ENCODE data around the gene PCCA. TPM values are rescaled to one million over a fixed set of nuclear protein-coding genes. Genes with fewer than 3 reads are reported as not detected.

PCCA gene
- polyA plus RNA-seq, 1 of the 3 experiments (the other 2 are of a cell fraction) = 7.3 TPM

DNA sequence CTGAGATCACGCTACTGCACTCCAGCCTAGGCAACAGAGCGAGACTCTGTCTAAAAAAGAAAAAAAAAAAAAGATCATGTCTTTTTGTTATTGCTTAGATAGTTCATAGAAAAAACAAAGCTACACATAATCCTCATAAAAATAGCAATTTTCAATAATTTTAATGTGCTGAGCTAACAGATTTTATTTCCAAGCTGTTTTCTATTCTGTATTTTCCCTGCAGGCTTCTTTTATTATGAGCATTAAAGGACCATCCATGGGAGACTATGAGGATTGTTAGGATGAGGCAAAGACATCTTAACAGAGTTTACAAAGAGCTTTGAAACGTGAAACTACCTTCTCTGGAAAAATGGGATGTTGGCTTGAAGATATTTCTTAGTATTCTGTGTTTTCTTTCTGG is 71.6 kb downstream of the PCCA start:
- H3K27ac ChIP-seq (ENCODE audit: low read depth in 2 of 2, low read length in 1 of 2) = no peak overlapping the region
- CTCF ChIA-PET = interaction anchor here (0.6 kb wide), 1 partner anchor 235 kb away, joined by 5 read pairs; no protein-coding TSS in a partner anchor

DNA sequence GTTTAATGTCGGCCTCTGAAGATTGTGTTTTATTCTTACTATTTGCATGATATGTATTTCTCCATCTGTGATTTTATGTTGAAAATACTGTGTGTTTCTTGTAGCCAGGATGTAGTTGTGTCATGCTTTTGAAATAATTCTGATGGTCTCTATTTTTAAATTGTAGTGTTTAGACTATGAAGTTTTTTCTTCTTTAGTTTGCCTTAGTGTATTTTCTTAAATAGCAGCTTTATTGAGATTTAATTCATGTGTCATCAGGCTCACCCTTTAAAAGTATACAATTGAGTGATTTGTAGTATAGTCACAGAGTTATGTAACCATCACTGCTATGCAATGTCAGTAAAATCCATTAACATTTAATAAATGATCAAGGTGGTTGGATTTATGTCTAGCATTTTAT is 74.5 kb downstream of the PCCA start:
- CTCF ChIA-PET = interaction anchor here (0.6 to 0.7 kb wide), 2 partner anchors 350 to 410 kb away, joined by 3 read pairs; no protein-coding TSS in a partner anchor
- no peak for DNase-seq
- Histone ChIP-seq H3K36me3 (replicated peaks in 1 of 2; ENCODE audit: control insufficient read depth in 1 of 2, insufficient read depth in 2 of 2, low read length in 1 of 2) (peaks cover 3% of the 10 kb centered on the region in 2 experiments), H3K9ac (no peak overlapping the region), H3K4me3 (ENCODE audit: low read depth in 2 of 2, low read length in 1 of 2) (no peak overlapping the region), H3K4me2 (no peak overlapping the region), H3K9me2 (no peaks in the 10 kb centered on the region), H3K27ac (ENCODE audit: low read depth in 2 of 2, low read length in 1 of 2) (no peak overlapping the region), H3F3A (replicated peaks; ENCODE audit: insufficient read depth) (no peaks in the 10 kb centered on the region), H3K4me1 (ENCODE audit: control insufficient read depth in 1 of 2, insufficient read depth in 2 of 2, low read depth in 1 of 2, low read length in 1 of 2) (no peaks in the 10 kb centered on the region), H4K20me1 (ENCODE audit: insufficient read depth) (0 out of 2 replicates have a peak, but pooled peaks cover 4% of the 10 kb centered on the region), H2AFZ (ENCODE audit: low read depth) (no peak overlapping the region), H3K79me2 (ENCODE audit: insufficient read depth) (no peaks in the 10 kb centered on the region), H3K27me3 (ENCODE audit: insufficient read depth) (no peaks in the 10 kb centered on the region), H3K9me3 (no peaks in the 10 kb centered on the region)
- WGBS (ENCODE audit: low lambda C conversion rate) = 86% methylated on average over 1 of the region's 1 CpG
- TF ChIP-seq REST (IDR thresholded peaks at IDR 0.05; ENCODE audit: low read depth, low read length) (no peak), USF2 (IDR thresholded peaks at IDR 0.05; ENCODE audit: borderline replicate concordance, low read depth, low read length) (no peak), NRF1 (IDR thresholded peaks at IDR 0.05; ENCODE audit: low read depth, low read length) (no peak)
- TF ChIP-seq, protein P1, sequence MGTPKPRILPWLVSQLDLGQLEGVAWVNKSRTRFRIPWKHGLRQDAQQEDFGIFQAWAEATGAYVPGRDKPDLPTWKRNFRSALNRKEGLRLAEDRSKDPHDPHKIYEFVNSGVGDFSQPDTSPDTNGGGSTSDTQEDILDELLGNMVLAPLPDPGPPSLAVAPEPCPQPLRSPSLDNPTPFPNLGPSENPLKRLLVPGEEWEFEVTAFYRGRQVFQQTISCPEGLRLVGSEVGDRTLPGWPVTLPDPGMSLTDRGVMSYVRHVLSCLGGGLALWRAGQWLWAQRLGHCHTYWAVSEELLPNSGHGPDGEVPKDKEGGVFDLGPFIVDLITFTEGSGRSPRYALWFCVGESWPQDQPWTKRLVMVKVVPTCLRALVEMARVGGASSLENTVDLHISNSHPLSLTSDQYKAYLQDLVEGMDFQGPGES (IDR thresholded peaks at IDR 0.05; ENCODE audit: low read depth, low read length) = no peak
- TF ChIP-seq, protein P2, sequence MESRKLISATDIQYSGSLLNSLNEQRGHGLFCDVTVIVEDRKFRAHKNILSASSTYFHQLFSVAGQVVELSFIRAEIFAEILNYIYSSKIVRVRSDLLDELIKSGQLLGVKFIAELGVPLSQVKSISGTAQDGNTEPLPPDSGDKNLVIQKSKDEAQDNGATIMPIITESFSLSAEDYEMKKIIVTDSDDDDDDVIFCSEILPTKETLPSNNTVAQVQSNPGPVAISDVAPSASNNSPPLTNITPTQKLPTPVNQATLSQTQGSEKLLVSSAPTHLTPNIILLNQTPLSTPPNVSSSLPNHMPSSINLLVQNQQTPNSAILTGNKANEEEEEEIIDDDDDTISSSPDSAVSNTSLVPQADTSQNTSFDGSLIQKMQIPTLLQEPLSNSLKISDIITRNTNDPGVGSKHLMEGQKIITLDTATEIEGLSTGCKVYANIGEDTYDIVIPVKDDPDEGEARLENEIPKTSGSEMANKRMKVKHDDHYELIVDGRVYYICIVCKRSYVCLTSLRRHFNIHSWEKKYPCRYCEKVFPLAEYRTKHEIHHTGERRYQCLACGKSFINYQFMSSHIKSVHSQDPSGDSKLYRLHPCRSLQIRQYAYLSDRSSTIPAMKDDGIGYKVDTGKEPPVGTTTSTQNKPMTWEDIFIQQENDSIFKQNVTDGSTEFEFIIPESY (IDR thresholded peaks at IDR 0.05; ENCODE audit: borderline replicate concordance, low read depth) = no peak
- POLR2A ChIA-PET = no interaction called here

More for the DNA sequence above, 71.6 kb downstream of the PCCA start:
- H3K4me3 ChIP-seq (ENCODE audit: low read depth in 2 of 2, low read length in 1 of 2) = no peak overlapping the region
- no peaks in the 10 kb centered on the region for H3K79me2 ChIP-seq (ENCODE audit: insufficient read depth)
- no peak for DNase-seq
- TF ChIP-seq MXI1 (IDR thresholded peaks at IDR 0.05; ENCODE audit: low read depth, low read length) (no peak), SMC3 (IDR thresholded peaks at IDR 0.05; ENCODE audit: low read depth, low read length) (no peak), FOSL2 (IDR thresholded peaks at IDR 0.05; ENCODE audit: borderline replicate concordance, low read depth) (no peak), CHD2 (IDR thresholded peaks at IDR 0.05; ENCODE audit: low read length, partially characterized antibody) (no peak), FOXJ3 (CRISPR knock-in tag; IDR thresholded peaks at IDR 0.05) (no peak), GABPA (IDR thresholded peaks at IDR 0.05; ENCODE audit: low read depth) (no peak), MEF2A (IDR thresholded peaks at IDR 0.05; ENCODE audit: borderline replicate concordance, low read depth) (no peak)
- peaks cover 19 to 26% of the 10 kb centered on the region in 2 experiments for H3K36me3 ChIP-seq (replicated peaks in 1 of 2; ENCODE audit: control insufficient read depth in 1 of 2, insufficient read depth in 2 of 2, low read length in 1 of 2)
- POLR2A ChIA-PET = no interaction called here
- 93% methylated on average over 3 of the region's 3 CpGs for WGBS (ENCODE audit: low lambda C conversion rate)
- no peaks in the 10 kb centered on the region for H3K9me2 ChIP-seq
- no peaks in the 10 kb centered on the region for H3K27me3 ChIP-seq (ENCODE audit: insufficient read depth)
- no peak overlapping the region for H2AFZ ChIP-seq (ENCODE audit: low read depth)
- no peaks in the 10 kb centered on the region for H3K4me1 ChIP-seq (ENCODE audit: control insufficient read depth in 1 of 2, insufficient read depth in 2 of 2, low read depth in 1 of 2, low read length in 1 of 2)
- H3F3A ChIP-seq (replicated peaks; ENCODE audit: insufficient read depth) = no peaks in the 10 kb centered on the region
- H4K20me1 ChIP-seq (ENCODE audit: insufficient read depth) = 0 out of 2 replicates have a peak, but pooled peaks cover 4% of the 10 kb centered on the region
- H3K9ac ChIP-seq = no peak overlapping the region
- no peaks in the 10 kb centered on the region for H3K9me3 ChIP-seq
- H3K4me2 ChIP-seq = no peak overlapping the region
